Hematopoietic multipotent progenitor cell treated with erythropoietin and hydrocortisone succinate and interleukin-3 and kit ligand, for 8 days (in vitro differentiated cells): ENCODE measurements around the gene VSIG10.
A peak's percentile ranks its signal among the peaks of the same experiment; 100 is the strongest.
"Not testable (repeated sequence)": the region's sequence is repeated elsewhere in the genome, so short reads cannot be mapped to it uniquely, and the experiment has no call there.

ENCODE experiments used
- DNase-seq: peaks from one replicate; pipeline ENCODE4 v3.0.0-alpha.2; 2015

Gene VSIG10

DNA sequence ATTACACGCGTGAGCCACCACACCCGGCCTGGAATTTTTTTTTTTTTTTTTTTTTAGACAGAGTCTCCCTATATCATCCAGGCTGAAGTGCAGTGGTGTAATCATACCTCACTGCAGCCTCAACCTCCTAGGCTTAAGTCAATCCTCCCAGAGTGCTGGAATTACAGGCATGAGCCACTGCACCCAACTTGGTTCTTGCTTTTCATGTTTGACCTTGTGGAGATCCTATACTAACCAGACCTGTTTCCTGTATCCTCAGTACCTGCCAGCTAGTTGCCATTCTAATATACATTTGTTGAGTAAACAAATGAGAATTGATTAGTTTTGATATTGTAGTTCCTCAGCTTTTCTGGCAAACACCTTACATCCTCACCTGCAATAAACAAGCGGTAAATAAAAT is 3.2 kb upstream of the VSIG10 start:
- no peak for DNase-seq

DNA sequence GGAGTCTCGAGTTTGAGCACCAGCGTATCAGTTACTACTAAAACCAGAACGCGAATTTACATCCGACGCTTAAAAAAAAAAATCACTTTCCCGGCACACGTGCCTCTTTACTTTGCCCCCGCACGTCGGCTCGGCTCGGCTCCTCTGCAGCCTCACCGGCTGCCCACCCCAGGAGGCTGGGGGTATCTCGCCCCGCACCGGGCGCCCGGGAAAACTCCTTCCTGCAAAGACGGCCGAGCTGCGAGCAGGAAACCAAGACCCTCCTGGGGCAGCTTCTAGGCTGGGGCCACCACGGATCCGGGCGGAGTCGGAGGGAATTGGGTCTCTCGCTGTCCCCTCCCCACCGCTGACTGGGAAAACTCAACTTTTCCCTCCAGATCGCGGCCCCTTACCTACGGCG is 610 bp downstream of the VSIG10 start:
- DNase-seq, result no peak

DNA sequence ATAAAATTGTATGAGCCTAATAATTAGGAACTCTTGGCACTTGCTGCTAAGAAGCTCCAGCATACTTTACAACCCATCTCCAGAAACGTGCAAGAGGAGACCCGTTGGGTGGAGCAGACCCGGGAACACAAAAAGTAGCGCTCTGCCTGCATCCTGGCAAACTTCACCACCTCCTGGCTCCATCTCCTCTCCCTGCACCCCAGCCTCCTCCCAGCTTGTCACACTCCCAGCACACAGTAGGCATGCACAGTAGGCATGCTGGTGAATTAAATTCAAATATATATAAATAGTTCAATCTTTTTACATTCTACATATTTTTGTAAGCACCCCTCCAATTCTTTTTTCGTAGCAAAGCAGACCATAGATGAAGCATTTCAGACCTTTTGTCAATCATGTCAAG is 1.2 kb downstream of the VSIG10 start:
- no peak for DNase-seq

DNA sequence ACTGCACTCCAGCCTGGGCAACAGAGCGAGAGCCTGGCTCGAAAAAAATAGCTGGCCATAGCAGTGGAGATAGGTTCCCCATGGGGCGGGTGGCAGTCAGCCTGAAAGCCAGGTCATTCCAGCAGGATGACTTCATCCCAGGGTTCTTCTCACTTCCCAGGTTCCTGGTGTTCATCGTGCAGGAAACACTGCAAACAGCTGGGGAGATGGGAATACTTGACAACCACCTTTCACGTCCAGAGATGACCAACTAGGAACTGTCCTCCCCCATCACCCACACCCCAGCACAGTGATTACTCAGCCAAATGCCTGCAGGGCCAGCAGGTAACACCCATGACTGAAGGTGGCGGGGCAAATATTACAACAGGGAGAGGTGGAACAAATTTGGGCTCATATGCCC is 1.7 kb downstream of the VSIG10 start:
- DNase-seq, result no peak

DNA sequence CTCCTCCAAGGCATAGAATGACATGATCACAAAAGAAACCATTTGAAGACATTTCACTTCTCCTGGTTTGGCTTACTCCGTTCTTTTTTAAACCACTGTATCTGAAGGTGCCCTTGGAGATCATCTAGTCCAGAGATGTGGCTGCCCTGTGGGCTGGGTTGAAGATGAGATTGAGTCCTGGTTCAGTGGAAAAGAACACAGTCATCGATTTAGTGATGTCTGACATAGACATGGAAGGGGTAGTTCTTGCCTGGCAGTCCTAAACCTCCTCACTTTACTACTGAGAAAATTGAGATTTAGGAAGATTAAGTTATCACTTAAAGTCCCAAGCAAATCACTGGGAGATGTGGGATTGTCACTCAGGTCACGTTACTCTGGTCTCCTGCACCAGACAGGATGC is 2.8 kb downstream of the VSIG10 start:
- no peak for DNase-seq

DNA sequence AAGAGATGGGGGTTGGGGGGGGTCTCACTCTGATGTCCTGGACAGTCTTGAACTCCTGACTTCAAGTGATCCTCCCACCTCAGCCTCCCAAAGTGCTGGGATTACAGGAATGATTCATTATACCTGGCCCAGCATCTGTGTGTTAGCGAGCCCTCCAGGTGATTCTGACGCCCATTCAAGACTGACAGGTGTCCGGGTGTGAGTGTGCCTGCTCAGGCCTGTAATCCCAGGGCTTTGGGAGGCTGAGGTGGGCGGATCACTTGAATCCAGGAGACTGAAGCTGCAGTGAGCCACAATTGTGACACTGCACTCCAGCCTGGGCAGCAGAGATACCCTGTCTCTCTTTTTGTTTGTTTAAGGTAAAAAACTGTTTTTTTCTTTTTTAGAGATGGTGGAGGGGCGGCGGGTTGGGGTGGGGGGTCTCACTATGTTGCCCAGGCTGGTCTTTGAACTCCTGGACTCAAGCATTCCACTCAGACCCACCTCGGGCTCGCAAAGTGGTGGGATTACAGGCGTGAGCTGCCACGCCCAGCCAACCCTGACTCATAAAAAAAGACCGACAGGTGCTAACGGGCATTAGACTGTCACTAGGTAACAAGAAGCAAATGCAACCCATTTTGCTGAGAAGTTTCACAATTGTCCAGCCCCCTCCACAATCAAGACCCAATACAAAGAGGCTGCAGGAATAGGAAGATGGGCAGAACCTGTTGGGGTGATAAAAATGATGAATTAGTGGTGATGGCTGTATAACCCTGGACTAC is 4.7 kb downstream of the VSIG10 start:
- no peak for DNase-seq

DNA sequence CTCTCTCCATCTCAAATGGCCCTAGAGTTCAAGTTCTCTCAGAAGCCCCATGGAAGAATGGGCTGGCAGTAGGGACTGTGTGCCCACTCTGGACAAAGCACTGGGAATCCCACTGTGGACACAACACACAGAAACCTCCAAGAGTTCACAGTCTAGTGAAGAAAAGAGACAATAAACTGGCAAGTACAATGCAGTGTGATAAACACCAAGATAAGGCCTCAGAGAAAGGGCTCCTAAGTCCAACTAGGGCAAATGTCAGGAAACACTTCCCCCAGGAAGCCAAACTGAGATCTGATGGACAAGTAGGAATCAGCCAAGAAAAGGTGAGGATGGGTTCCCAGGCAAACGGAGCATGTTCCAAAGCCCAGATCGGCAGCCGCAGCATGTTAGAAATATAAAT is 5.4 kb downstream of the VSIG10 start:
- no peak for DNase-seq

DNA sequence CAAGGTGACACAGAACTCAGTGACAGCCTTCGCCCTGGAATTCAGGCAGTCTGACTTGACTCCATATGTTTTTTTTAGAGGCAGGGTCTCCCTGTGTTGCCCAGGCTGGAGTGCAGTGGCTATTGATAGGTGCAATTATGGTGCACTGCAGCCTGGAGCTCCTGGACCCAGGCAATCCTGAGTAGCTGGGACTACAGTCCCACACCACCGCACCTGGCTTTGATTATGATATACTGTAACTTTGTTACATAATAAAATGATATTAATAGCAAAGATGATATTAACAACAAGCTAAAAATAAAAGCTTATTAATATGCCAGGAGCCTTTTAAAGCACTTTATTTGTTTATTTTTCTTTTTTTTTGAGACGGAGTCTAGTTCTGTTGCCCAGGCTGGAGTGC is 9.8 kb downstream of the VSIG10 start:
- DNase-seq, result no peak

DNA sequence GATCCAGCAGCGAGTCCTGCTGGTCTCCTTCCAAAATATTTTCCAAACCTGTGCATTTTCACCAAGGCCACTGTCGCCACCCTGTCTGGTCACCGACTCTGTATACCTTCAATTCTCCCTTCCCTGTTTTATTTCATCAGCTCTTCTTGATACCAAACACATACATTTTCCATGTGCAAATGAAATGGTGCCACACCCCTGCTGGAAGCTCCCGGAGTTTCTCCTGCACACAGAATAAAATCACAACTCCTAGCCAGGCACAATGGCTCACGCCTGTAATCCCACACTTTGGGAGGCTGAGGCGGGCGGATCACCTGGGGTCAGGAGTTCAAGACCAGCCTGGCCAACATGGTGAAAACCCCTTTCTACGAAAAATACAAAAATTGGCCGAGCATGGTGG is 14.0 kb downstream of the VSIG10 start:
- no peak for DNase-seq

DNA sequence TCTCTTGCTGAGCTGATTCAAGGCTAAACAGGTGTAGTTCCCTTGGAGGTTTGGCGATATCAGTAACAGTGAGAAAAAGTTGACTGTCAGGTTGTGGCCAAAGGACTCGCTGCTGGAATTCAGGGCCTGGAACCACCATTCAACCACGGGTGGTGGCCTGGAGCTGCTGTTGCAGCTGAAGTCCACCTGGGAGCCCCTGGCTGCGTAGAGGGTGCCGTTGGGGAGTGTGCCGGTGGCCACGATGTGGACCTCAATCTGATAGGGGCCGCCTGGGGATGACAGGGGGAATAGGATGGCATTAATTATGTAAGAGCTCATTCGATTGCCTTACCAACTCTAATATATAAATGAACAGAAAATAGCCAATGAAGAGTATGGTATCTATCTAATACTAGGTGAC is 21.6 kb downstream of the VSIG10 start:
- DNase-seq, result no peak

DNA sequence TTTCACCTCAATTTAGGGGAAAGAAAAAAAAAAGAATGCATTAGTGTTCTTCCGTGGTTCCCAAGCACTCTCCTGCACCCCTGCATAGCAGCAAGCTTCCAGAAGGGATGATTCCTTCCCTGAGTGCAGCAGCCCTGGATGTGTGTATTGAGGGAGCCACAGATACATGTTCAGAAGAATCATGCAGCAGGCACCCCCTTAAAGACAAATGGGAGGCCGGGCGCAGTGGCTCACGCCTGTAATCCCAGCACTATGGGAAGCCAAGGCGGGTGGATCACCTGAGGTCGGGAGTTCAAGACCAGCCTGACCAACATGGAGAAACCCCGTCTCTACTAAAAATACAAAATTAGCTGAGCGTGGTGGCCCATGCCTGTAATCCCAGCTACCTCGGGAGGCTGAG is 22.3 kb downstream of the VSIG10 start:
- not testable (repeated sequence) for DNase-seq

DNA sequence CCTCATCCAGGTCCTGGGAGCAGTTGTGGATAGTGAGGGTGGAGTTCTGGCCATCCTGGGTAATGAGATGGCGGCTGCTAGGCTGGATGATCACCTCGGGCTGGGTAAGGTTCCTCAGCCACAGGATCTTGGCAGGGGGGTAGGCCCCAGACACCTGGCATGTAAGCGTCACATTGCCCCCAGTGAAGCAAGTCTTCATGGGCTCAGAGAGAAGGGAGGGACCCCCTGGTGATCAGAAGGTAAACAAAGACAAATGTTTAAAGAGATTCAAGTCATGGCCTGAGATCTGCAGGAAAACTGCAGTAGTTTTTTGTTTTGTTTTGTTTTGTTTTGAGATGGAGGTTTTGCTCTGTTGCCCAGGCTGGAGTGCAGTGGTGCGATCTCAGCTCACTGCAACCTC is 30.0 kb downstream of the VSIG10 start:
- no peak for DNase-seq

DNA sequence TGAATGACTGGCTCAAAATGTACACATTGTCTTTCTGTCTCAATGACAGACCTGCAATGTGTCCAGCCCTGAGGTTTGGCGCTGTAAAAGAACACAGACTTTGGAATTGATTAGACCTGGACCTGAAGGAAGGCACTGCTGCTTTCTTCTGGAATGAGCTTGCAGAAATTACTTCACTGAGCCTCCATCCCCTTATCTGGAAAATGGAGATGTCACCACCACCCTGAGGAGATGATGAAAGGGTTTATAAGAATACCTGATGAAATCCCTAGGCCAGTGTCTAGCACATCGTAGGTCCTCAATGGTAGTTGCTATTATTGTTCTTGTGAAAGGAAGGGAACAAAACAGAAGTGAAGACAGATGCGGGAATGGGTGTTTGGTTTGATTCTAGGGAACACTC is 33.2 kb downstream of the VSIG10 start:
- DNase-seq, result no peak

DNA sequence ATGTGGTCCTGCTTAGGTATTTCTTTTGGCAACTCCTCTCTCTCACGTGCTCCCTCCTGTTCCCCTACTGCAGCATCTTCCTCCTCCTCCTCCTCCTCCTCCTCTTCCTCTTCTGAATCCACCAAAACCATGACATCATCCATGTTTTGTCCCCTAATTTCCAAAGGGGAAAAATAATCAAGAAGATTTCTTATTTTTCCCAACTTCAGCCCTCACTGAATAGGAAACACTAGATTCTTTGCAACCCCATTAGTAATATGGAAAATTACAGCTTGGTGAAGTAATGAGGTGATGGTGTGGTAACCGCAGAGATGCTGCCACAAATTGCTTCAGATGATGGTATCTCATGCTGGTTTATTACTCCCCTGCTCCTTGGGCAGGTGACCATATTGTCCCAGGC is 35.4 kb downstream of the VSIG10 start:
- no peak for DNase-seq

DNA sequence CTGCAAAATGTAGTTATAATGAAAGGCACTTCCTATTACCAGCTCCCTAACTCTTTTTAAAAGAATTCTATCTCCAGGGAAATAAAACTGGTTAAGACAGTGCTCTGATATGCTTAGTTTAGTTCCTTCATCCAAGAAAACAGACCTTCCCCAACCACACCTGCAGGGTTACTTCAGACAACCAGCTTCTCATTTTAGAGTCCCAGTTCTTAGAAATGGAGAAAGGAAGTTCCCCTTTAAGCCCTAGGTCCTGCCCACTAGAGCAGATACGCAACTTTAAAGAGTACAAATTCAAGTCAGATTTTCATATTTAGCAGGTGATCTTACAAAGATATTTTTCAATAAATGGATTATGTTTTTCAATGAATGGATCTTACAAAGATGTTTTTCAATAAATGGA is 38.4 kb downstream of the VSIG10 start:
- DNase-seq, result peak; percentile 6

DNA sequence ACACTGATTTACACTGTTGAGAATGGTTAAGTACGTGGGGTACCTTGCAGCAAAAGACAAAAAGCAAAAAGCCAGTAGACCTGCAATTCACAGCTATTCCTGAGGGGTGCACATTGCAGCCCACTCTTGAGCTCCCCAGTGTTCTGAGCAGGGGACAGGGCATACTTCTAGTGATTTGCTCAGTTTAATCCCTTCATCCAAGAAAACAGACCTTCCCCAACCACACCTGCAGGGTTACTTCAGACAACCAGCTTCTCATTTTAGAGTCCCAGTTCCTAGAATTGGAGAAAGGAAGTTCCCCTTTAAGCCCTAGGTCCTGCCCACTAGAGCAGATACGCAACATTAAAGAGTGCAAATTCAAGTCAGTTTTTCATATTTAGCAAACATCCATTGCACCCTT is 39.2 kb downstream of the VSIG10 start:
- DNase-seq, result peak; percentile 27

DNA sequence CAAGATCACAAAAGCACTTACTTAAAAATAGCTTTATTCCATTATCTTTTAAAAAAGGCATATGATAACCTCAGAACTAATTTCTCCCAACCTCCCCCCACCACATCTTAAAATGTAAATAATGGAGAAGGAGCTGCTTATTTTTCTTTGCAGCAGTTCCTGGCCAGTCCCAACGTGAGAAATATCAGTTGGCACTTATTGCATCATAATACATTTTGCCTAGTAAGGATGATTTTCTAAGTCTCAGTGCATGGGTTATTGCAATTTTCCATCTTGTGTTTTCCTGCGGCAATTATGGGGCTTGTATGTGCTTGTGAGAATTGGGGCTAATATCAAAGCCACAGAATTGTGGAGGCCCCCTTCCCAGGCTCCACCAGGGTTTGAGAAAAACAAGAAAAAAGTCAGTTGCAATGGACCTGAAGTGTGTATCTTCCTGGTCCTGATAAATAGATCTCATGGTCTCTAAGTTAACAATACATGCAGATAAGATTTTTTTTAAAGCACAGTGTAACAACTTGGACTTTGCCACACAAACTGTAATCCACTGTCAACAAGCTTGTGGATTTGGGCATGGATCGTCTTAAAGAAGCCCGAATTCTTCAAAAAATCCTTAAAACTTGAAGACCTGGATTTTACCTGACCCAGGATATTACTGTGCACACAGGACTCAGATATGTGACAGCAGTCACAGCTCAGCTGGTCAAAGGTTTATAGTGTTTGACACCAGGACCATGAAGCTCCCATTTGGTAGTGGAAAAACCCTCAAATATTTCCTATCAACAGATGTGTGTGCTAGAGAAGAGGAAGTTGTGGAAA is 40.0 kb downstream of the VSIG10 start:
- DNase-seq, result peak; percentile 37

DNA sequence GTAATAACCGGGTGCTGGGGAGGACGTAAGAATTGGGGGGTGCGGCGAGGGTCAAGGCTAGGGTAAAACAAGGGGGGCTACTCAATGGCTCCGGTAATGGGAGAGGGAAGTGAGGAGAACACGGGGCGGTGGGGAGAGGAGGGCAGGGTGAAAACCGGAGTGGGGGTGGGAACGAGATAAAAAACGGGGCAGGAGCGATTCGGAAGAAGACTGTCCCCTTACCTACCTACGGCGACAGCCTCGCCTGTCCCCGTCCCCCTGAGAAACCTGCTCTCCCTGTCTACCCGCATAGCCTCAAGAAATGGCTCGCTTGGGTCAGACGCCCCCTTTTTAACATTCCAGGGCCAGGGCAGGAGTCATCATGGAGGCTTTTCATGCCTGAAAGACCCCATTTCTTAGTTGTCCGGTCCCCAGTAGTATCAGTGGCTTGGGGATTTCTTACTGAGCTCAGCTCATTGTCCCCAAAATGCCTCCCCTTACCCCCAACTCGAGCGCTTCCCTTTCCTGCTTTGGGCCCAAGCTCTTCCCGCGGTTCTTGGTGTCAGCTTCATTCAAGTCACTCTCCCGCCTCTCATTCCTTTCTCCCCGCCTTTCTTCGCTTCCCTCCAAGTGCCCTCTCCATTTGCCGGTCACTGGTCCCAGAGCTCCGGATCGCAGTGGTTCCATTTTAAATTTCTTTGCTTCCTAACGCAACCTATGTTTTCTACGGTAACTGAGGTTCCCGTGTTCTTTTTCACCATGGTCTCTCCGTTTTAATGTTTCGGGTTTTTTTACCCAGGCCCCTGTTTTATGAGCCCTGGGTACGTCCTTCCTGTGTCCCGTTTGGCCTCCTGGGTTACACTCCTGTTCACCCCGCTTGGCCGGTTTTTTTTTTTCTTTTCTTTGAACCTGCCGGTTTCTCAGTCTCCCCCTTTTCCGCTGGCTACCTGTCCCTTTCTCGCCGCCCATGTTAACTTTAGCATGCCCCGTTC is 41.7 kb downstream of the VSIG10 start:
- DNase-seq, result peak; percentile 66

DNA sequence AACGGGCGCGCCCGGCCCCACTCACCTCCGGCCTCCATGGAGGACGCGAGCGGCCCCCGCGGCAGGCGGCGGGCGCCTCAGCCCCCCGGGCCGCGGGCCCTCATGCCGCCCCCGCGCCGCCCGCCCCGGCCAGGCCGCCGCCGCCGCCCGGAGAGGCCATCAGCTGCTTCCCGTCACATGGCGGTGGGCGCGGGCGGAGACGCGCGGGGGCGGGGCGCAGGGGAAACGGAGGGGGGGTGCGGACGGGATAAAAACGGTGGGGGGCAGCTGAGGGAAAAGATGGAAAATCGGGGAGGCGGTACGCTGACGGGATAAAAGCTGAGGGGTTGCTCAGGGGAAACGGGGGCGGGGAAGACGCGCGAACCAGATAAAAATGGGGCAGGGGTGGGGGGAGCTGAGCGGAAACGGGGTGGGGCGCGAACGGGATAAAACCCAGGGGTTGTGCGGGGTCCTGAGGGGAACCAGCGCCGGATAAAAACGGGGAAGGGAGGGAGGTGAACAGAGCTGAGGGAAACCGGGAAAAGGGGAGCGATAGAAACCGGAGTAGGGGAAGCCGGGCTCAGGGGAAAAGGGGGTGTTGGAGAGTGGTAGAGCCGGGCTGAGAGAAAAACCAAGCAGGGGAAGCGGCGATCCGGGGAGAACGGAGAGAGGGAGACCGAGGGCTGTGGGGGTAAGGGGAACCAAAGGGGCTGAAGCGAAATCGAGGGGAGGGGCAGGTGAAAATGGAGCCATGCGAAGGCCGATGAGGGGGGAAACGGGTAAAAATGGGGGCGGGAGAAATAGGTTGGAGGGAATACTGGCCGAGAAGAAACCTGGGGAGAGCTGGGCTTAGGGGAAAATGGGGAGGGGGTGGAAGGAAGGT is 42.6 kb downstream of the VSIG10 start, which contains the start of gene WSB2:
TSS of gene WSB2 (minus strand) at position 169 of the 862 bp plus-strand sequence. CDS start at position 38, 131 bp downstream.
- DNase-seq, result peak; percentile 53

DNA sequence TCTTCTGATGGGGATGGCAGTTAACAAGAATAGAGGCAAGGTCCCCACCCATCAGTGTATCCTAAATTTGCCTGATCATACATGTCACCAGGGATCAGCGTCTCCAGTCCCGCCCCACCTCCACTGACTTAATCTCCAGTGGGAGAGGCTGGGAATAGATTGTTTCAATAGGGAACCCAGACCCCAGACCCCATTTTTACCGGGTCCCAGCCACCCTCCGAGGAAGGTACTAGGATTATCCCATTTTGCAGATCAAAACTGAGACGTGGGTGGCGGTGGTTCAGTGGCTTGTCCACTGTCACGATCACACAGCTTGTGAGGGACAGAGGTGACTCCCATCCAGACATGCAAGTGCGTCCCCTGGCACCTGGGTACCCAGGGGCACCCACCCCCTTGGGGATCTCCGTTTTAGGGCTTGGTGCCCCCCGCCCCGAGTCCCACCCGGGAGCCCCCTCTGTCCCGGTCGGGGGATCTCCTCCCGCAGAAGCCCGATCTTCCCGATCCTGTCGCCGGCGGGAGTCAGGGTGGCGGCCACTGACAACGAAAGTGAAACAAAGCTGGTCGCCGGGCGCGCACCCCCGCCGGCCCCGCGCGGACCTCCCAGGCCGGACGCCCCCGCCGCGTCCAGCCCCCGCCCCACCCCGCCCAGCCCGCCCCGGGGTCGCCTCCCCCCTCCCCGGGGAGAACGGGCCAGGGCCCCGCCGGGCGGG is 43.4 kb downstream of the VSIG10 start:
- DNase-seq, result peak; percentile 21
